Peyer's patch (tissue), 4 donors: ENCODE measurements around the gene MAPT.

Source experiments
- CTCF ChIP-seq, 6 experiments: fragments of 450-650 bp in 4 of 6; fragments of 200-600 bp in 2 of 6; sonication (generic) in 1 of 6; IDR thresholded peaks; one replicate each; pipeline ENCODE4 v1.5.1; 2017 to 2019; ENCODE audit warnings: antibody characterized with exemption in 6 of 6, mild to moderate bottlenecking in 3 of 6, moderate library complexity in 1 of 6
- POLR2A ChIP-seq, 2 donors: fragments of 450-650 bp; IDR thresholded peaks; one replicate each; pipeline ENCODE4 v1.5.1; 2017; ENCODE audit warnings: antibody characterized with exemption in 2 of 2, mild to moderate bottlenecking in 2 of 2, moderate library complexity in 2 of 2

- no peak for TF ChIP-seq CTCF (IDR thresholded peaks at IDR 0.05)
- no peak for TF ChIP-seq POLR2A (IDR thresholded peaks at IDR 0.05)
Observed at GRCh38 chr17:46025510-46026165, 131.3 kb downstream of the MAPT start.
